Muscle of arm (tissue), 12 donors: ENCODE measurements around the gene DENND1A. TPM values are rescaled to one million over a fixed set of nuclear protein-coding genes. Genes with fewer than 3 reads are reported as not detected.

Experiments
- polyA plus RNA-seq, 12 donors: library from polyadenylated mRNA; unstranded; fragments of 120-200 nt; gene quantifications; one replicate each; pipeline ENCODE4 v1.2.1, GENCODE V29; 2013; ENCODE audit not compliant: insufficient read length in 12 of 12

Gene DENND1A
- polyA plus RNA-seq, 12 donors = 12.7 to 19.4 (median 13.7) TPM; not detected in 1

Other genes starting within 250 kb of the DENND1A start
- gene LHX2, start 81.6 kb upstream of the DENND1A start, polyA plus RNA-seq = 1 to 10 TPM in 10 of 12 donors, not detected in 2; 1.3 to 7.0 (median 2.0) TPM